Measurements from ENCODE around the gene ABCA2. TPM values are rescaled to one million over a fixed set of nuclear protein-coding genes. Genes with fewer than 3 reads are reported as not detected.

The ABCA2 gene
- total RNA-seq, 1 donor from 2014 or later, result 7.6 TPM

DNA sequence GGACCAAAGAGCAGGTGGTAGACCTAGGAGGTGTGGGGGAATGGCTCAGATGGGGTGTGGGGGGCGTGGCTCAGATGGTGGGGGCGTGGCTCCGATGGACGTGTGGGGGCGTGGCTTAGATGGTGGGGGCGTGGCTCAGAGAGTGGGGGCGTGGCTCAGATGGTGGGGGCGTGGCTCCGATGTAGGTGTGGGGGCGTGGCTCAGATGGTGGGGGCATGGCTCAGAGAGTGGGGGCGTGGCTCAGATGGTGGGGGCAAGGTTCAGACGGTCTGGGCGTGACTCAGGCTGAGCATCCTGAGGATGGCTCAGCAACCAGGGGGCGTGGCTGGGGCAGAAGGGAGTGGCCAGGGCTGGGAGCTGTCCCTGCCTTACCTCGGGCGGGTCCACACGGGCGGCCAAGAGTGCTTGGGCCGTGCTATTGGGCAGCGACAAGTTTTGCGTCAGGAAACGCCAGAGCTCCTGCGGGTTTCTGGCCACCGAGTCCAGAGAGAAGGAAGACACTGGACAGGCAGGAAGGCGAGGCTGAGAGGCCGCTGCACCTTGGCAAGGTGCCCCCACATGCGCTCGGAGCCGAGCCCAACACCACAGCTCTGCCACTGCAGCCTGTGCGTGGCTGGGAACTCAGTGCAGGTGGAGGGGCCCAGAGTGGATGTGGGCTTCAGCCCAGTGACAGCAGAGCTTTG lies 5.9 kb downstream of the ABCA2 start:
- TF ChIP-seq, protein P1, sequence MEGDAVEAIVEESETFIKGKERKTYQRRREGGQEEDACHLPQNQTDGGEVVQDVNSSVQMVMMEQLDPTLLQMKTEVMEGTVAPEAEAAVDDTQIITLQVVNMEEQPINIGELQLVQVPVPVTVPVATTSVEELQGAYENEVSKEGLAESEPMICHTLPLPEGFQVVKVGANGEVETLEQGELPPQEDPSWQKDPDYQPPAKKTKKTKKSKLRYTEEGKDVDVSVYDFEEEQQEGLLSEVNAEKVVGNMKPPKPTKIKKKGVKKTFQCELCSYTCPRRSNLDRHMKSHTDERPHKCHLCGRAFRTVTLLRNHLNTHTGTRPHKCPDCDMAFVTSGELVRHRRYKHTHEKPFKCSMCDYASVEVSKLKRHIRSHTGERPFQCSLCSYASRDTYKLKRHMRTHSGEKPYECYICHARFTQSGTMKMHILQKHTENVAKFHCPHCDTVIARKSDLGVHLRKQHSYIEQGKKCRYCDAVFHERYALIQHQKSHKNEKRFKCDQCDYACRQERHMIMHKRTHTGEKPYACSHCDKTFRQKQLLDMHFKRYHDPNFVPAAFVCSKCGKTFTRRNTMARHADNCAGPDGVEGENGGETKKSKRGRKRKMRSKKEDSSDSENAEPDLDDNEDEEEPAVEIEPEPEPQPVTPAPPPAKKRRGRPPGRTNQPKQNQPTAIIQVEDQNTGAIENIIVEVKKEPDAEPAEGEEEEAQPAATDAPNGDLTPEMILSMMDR (conservative IDR thresholded peaks at IDR 0.05; ENCODE audit: low read depth, low read length), result no peak
- DNase-seq (ENCODE audit: low read depth), result no peak
- H3K4me3 ChIP-seq (ENCODE audit: low read depth, low read length), result no peak overlapping the region

DNA sequence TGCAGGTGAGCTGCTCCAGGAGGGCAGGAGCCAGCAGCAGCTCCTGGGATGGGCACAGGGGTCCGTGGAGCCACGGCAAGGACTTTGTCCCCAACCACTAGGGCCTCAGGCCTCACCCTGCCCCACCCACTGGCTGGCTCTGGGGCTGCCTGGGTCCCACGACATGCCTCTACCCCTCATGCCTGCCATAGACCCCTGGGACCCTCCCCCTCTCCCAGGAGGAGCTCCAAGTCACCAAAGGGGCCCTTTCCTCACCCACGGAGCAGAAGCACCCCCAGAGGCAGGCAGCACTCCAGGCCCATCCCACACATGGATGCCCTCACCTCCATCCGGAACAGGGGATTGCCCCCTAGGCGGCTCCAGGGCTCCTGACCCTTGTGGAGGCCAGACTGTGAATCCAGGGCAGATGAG lies 6.5 kb downstream of the ABCA2 start:
- TF ChIP-seq, protein P1 (conservative IDR thresholded peaks at IDR 0.05; ENCODE audit: low read depth, low read length), result no peak
- no peak overlapping the region for H3K4me3 ChIP-seq (ENCODE audit: low read depth, low read length)

DNA sequence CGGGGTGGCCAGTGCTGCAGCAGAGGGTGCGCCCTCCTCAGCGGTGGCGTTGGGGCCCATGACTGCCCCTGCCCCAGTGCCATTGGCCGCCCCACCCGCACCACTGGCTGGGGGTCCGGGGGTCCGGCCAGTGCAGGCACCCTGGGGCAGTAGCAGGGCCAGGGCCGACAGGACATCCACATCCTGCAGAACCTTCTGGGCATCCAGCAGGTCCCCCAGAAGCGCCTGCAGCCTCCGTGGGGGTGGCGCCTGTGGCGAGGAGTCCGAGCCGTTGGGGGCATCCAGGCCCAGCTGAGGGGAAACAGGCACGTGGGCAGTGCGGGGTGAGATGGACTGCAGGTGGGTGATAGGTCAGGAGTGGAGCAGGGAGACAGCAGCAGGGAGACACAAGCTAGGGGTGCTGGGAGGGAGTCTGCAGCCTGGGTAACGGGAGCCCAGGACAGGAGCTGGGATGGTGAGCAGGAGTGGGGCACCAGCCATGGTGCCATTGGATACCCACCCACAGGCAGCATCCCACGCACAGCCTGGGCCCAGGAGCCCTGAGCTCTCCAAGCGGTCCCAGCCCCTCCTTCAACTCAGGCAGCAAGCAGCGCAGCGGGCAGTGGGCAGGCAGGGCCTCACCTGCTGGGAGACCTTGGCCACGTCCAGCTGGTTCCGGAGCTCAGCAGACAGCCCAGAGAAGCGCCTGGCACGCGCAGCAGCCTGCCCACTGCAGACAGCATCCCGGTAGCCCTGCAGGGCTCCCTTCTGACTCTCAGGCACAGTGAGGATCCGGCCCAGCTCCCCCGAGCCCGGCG lies 7.1 kb downstream of the ABCA2 start:
- no peak overlapping the region for H3K4me3 ChIP-seq (ENCODE audit: low read depth, low read length)
- no peak for DNase-seq (ENCODE audit: low read depth)
- TF ChIP-seq, protein P1 (conservative IDR thresholded peaks at IDR 0.05; ENCODE audit: low read depth, low read length), result no peak

More for the DNA sequence above, 6.5 kb downstream of the ABCA2 start:
- DNase-seq (ENCODE audit: low read depth), result no peak

DNA sequence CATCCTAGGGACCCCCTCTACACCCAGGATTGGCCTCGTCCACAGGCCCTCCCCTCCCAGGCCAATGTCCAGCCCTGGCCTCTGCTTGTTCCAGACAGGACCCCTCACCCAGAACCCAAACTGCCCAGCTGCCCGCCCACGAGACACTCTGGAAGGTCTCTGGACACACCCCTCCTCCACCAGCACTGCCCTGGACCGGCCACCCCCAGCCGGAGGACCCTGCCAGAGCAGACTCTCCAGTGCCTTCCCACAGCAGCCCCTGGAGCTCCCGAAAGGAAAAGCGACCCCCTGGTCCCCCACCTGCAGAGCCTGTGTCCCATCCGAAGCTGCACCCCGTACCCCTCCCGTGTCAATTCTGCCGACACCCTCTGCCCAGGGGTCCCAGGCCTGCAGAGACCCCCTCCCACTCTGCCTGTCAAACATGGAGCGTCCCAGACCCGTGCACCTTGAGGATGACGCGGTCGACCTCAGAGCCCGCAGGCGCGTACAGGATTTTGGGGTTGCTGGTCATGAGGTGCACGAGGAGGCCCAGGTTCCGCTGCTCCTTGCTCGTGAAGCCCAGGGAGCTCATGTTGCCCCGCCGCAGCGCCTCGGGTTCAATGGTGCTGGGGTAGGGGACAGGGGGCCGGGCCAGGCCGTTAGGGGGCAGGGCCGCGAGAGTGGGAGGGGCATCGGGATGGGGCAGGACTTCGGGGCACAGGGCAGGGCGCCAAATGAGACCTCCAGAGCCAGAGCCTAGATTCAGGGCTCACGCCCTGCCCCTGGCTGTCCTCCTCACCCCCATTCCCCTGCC lies 8.0 kb downstream of the ABCA2 start:
- DNase-seq (ENCODE audit: low read depth), result no peak
- TF ChIP-seq, protein P1 (conservative IDR thresholded peaks at IDR 0.05; ENCODE audit: low read depth, low read length), result no peak
- no peak overlapping the region for H3K4me3 ChIP-seq (ENCODE audit: low read depth, low read length)

DNA sequence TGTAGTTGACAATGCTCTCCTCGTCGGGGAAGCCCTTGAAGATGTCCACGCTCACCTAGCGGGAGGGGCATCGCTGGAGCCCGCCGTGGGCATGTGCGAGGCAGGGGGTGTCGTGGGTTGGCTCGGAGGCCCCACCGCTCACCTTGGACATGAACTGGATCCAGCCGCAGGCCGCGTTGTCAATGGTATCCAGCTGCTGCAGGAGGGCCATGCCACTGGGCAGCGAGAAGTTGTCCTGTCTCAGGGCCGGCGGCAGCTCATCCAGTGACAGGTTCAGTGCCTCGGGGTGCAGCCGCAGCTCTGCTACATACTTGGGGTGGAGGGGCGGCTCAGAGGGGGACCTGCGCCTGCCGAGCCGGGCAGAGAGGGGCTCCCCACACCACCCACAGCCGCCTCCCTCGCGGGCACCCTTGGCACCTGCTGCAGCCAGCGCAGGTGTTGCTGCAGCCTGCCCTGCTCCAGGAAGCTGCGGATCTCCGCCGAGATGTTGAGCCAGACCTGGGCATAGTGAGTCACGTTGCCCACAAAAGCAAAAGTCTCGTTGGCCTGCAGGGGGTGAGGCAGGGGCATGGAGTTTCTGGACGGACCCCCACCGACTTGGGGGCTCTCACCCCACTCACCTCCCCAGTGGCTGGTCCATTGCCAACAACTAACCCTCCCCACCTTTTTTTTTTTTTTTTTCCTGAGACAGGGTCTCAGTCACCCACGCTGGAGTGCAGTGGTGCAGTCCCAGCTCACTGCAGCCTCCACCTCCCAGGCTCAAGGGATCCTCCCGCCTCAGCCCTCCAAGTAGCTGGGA lies 9.1 kb downstream of the ABCA2 start:
- DNase-seq (ENCODE audit: low read depth), result no peak
- TF ChIP-seq, protein P1 (conservative IDR thresholded peaks at IDR 0.05; ENCODE audit: low read depth, low read length), result no peak
- H3K4me3 ChIP-seq (ENCODE audit: low read depth, low read length), result no peak overlapping the region

DNA sequence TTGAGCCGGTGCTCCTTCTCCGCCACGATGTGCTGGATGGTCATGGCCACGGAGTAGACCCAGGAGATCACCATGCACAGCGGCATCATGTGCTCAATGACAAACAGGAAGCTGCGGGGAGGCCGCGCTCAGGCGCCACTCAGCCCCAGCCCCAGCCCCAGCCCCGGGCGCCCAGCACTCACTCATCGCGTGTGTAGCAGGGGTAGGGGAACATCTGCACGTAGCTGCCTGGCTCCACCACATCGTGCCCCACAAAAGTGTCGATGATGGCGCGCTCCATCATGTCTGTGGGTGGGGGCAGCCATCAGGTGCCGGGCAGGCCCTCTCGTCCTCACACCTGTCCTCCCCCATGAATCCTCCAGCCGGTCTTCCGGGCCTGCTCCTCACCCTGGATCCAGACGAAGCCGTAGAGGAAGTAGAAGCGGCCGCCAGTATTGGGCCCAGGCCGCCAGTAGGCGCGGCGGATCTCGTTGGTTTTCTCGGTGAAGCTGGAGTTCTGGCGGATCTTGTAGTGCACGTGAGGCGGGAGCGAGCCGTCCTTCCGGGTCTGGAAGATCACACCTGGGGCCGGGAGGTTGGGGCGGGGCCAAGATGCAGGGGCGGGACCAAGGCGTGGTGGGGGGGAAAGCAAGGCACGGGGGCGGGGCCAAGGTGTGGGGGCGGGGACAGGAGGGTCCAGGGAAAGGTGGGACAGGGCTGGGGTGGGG lies 10.1 kb downstream of the ABCA2 start:
- H3K4me3 ChIP-seq (ENCODE audit: low read depth, low read length), result no peak overlapping the region
- DNase-seq (ENCODE audit: low read depth), result no peak
- TF ChIP-seq, protein P1 (conservative IDR thresholded peaks at IDR 0.05; ENCODE audit: low read depth, low read length), result no peak

Measured in epithelial cell of proximal tubule (primary cell).